Measurements from ENCODE around the gene ZSWIM9.

DNA sequence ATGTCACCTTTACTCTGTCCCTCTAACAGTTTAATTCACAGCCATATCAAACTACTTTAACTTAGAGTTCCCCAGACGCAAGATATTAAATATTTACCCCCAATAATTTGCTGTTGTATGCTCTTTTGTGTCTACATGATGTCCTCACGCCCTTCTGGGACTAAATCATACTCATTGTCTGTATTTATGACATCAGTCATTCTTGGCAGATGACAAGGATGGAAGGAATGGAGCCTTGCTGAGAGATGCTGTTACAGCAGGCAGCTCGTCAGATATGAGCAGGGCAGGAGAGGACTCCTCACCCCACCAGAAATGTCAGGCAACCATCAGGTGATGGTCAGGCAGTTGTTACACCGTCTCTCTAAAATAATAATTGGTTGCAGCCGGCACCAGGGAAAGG lies 43.5 kb downstream of the ZSWIM9 start:
- TF ChIP-seq, protein P1, sequence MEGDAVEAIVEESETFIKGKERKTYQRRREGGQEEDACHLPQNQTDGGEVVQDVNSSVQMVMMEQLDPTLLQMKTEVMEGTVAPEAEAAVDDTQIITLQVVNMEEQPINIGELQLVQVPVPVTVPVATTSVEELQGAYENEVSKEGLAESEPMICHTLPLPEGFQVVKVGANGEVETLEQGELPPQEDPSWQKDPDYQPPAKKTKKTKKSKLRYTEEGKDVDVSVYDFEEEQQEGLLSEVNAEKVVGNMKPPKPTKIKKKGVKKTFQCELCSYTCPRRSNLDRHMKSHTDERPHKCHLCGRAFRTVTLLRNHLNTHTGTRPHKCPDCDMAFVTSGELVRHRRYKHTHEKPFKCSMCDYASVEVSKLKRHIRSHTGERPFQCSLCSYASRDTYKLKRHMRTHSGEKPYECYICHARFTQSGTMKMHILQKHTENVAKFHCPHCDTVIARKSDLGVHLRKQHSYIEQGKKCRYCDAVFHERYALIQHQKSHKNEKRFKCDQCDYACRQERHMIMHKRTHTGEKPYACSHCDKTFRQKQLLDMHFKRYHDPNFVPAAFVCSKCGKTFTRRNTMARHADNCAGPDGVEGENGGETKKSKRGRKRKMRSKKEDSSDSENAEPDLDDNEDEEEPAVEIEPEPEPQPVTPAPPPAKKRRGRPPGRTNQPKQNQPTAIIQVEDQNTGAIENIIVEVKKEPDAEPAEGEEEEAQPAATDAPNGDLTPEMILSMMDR (IDR thresholded peaks at IDR 0.05) = no peak
- TF ChIP-seq POLR2A (IDR thresholded peaks at IDR 0.05) = no peak
